ENCODE results near the gene NRN1L. TPM values are rescaled to one million over a fixed set of nuclear protein-coding genes. Genes with fewer than 3 reads are reported as not detected.

NRN1L gene
- total RNA-seq, 1 experiment from 2014 or later = 1.3 TPM

DNA sequence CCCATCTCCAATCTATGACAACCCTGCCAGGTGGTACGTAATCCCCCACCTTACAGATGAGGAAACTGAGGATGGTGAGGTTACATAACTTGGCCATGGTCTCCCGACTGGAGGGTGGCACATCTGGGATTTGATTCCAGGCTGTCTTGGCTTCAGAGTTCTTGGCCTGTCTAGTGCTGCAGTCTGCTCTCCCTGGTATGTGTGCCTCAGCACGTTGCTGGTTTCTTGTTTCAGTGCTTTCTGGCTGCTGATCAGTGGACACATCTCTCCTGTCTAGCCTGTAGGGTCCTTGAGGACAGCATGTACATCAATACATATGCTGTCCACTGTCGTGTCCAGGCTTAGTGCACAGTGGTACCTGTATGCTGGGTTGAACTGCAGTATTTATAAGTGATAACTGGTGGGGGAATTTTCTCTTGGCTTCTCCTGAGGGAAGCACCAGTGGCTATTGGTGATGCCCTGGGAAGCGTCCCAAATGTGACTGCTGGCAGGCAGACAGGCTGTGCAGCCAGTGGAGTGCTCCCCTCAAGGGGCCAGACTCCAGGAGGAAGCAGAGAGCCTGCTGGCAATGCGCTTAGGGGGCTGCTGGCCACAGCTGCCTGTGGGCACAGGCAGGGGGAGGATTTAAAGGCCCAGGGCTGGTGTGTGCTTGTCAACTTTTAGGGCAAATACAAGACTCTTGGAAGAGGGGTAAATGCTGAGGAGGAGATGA lies 32.6 kb downstream of the NRN1L start:
- DNase-seq (ENCODE audit: low read depth) = peak; percentile 62

DNA sequence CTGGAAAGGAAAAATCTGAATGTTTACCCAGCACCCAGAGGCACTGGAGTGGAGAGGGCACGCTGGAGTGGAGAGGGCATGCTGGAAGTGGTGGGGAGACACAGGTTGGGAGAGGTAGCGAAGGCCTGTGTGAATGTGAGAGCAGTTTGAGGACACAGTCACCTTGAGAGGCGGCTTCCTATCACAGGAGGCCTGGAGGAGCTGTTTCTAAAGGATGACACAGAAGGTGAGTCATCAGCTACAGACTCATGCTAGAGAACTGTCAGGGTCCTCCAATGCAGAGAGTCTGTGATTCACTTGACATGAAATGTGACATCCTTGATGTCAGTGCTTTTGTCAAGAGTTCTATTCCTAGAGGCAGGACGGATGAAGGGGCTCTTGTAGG lies 33.2 kb downstream of the NRN1L start:
- peak; percentile 88 for DNase-seq (ENCODE audit: low read depth)

DNA sequence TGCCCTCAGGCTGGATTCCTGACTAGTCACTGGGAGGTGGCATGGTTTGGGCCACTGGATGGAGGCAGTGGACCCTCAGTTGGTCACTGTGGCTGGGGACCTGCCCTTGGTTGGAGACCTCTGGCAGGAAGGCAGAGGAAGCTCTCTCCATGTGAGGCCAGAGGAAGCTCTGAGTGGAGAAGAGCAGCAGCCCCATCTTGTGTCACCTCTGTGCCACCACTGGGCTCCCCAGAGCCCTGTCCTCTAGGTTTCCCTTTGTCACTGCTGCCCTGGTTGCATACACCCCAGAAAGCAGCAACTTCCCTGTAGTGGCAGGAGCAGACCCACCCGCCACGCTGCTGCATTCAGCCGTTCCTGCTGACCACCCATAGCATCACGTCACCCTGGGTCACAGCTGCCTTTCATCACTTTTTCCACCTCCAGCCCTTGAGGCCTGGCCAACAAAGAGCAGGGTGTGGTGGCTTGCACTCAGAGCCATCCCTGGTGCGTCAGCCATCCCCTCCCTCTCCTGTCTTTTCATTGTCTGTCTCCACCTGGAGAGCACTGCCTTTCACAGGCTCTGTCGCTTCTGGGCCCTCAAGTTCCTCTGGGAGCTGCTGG lies 35.0 kb downstream of the NRN1L start:
- DNase-seq (ENCODE audit: low read depth) = no peak

DNA sequence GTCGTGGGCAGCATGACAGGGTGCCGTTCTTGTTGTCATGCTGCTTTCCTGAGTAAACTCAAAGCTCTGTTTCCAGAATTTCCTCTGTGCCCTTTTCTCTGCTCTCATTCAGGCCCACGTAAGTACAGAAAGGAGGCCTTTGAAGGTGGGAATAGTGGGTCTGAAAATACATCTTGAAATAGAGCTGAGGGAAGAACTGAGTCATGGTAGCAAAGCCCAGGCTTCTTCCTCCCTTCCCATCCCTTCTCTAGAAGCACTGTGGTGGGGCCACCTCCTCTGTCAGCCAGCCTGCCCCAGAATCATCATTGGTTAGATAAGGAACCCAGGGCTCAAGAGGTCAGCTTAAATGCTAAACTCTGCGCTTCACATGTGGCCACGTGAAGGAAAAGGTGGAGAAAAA lies 37.5 kb downstream of the NRN1L start:
- no peak for DNase-seq (ENCODE audit: low read depth)

DNA sequence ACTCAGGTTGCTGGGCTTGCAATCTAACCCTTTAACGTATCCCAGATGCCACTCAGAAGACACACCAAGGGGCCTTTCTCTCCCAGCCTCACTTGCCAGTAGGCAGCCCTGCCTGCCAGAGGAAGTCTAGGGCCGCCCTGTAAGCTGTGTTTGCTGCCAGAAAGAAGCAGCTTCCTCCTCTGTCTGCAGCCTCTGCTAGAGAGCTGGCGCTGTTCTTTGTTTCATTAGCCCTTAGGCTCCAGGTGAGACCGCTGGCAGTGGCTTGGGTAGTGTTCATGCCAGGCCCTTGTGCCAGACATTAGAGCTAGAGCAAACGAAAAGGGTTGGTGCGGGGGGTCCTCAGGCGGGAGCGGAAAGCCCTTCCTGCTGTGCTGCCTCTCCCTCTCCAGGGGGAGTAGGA lies 38.1 kb downstream of the NRN1L start:
- DNase-seq (ENCODE audit: low read depth) = no peak

DNA sequence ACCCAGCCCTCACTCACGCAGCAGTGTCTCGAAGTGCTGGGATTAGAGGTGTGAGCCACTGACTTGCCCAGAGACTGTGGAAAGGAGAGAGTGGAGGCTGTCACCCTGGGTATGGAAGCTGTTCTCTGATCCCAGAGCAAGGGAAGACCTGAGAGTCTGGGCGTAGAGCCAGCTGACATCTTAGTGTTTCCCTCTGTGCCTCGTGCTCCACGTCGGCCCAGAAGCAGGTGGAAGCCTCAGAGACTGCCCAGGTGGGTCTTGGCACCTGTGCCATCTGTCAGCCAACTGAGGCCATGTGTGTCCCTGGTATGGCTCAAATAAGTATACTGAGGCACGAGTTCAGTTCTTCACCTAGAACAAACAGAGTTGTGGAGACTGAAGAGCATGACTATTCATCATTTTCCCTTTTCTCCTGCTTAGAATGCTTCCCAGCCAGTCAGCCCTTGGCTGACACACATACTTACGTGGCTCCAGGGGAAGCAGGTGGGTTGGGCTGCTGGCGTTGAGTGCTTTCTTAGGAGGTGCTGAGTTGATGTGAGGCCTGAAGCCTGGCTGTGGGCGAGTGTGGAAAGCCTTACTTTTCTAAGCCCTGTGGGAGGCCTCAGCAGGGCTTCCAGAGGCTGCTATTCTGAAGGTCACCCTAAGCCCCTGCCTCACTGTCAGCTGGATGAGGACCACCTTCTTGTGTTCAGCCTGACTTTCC lies 38.9 kb downstream of the NRN1L start:
- no peak for DNase-seq (ENCODE audit: low read depth)

DNA sequence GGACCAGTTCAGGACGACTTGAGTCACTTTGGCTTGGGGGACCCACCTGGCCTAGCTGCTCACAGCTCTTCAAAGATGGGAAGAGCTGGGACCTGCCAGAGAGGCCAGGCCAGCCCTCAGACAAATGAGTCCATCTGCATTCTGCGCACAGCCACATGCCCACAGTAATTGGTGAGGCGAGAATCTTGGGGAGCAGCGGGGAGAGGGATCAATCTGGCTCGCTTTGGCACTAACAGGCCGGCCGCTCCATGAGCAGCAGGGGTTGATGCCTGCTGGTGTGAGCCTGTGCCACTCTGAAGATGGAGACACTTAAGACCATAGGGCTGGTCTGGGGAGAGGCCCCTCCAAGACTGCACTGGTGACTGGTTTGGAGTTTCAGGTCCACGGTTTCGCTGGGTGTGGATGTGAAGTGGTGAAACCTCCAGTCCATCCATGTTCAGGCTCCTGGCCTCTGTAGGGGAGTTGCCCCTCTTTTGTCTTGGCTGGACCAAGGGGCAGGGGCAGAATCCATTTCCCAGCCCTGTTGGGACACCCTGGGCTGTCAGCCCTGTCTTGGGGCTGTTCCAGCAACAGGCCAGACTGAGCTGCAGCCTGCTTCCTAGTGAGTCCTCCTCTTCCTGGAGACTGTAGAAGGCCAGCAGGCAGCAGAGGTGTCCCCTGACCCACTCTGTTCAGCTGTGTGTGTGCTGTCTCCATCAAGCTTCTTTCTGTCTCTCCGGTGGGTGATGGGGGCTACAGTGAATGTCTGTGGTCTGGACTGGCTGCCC lies 39.6 kb downstream of the NRN1L start:
- DNase-seq (ENCODE audit: low read depth) = no peak

DNA sequence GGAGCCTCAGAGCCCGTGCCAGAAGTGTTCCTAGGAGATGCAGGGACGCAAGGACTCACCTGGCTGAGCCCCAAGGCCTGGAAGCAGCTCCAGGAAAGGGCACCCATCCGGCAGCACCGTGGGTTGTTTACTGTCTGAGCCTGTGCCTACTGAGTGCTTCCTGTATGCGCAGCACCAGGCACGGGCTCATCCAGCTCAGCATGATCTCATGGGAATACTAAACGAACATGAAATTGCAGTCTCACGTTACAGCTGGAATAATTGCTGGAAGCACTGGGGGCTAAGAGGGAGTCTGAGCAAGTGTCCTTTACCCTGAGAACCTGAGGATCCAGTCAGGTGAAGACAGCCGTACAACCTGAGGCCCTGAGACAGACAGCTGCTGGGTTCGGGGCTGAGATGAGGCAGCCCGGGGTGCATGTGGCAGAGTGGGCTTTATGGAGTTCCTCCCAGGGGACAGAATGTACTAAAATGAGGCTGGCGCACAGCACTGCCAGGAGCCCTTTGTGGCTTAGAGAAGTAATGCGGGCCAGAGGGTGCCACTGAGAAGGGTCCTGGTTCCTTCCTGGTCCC lies 41.6 kb downstream of the NRN1L start:
- no peak for DNase-seq (ENCODE audit: low read depth)

DNA sequence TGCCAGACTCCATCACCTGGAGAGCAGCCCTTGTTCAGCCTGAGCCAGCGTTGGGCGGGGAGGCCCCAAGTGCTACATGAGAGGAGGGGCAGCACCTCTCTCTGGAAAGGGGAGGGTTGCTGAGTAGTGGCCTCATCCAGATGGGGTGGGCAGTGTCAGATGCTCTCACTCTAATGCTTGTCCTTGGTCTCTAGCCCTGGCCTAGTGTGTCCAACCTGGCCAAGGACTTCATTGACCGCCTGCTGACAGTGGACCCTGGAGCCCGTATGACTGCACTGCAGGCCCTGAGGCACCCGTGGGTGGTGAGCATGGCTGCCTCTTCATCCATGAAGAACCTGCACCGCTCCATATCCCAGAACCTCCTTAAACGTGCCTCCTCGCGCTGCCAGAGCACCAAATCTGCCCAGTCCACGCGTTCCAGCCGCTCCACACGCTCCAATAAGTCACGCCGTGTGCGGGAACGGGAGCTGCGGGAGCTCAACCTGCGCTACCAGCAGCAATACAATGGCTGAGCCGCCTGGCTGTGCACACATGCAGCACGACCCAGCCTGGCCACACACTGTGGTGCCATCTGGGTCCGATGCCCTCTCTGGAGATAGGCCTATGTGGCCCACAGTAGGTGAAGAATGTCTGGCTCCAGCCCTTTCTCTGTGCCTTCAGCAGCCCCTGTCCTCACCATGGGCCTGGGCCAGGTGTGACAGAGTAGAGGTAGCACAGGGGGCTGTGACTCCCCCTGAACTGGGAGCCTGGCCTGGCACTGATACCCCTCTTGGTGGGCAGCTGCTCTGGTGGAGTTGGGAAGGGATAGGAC lies 42.7 kb downstream of the NRN1L start:
- DNase-seq (ENCODE audit: low read depth) = no peak

DNA sequence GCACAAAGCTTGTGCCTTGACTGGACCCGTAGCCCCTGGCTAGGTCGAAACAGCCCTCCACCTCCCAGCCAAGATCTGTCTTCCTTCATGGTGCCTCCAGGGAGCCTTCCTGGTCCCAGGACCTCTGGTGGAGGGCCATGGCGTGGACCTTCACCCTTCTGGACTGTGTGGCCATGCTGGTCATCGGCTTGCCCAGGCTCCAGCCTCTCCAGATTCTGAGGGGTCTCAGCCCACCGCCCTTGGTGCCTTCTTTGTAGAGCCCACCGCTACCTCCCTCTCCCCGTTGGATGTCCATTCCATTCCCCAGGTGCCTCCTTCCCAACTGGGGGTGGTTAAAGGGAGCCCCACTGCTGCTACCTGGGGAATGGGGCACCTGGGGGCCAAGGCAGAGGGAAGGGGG lies 43.5 kb downstream of the NRN1L start:
- DNase-seq (ENCODE audit: low read depth) = no peak

DNA sequence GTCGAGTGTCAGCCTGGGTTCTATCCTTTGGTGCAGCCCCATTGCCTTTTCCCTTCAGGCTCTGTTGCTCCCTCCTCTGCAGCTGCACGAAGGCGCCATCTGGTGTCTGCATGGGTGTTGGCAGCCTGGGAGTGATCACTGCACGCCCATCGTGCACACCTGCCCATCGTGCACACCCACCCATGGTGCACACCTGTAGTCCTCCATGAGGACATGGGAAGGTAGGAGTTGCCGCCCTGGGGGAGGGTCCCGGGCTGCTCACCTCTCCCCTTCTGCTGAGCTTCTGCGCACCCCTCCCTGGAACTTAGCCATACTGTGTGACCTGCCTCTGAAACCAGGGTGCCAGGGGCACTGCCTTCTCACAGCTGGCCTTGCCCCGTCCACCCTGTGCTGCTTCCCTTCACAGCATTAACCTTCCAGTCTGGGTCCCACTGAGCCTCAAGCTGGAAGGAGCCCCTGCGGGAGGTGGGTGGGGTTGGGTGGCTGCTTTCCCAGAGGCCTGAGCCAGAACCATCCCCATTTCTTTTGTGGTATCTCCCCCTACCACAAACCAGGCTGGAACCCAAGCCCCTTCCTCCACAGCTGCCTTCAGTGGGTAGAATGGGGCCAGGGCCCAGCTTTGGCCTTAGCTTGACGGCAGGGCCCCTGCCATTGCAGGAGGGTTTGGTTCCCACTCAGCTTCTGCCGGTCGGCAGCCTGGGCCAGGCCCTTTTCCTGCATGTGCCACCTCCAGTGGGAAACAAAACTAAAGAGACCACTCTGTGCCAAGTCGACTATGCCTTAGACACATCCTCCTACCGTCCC lies 44.1 kb downstream of the NRN1L start:
- DNase-seq (ENCODE audit: low read depth) = peak; percentile 52

DNA sequence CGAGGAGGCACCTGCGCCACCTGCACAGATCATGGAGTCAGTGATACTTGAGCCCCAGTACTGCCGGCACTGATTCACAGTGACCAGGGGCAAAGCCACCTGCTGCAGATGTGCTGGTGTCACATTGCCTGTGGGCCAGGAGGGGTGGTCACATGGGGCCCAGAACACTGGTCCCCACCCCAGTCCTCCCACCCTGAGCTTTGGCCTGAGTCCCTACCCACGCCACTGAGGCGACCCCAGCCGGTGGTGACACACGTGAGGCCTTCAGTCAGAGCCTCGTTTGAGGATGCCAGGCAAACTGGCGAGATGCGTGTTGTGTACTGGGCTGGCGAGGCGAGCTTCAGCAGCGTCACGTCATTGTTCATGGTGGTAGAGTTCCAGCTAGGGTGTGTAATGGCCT lies 45.5 kb downstream of the NRN1L start:
- DNase-seq (ENCODE audit: low read depth) = no peak

DNA sequence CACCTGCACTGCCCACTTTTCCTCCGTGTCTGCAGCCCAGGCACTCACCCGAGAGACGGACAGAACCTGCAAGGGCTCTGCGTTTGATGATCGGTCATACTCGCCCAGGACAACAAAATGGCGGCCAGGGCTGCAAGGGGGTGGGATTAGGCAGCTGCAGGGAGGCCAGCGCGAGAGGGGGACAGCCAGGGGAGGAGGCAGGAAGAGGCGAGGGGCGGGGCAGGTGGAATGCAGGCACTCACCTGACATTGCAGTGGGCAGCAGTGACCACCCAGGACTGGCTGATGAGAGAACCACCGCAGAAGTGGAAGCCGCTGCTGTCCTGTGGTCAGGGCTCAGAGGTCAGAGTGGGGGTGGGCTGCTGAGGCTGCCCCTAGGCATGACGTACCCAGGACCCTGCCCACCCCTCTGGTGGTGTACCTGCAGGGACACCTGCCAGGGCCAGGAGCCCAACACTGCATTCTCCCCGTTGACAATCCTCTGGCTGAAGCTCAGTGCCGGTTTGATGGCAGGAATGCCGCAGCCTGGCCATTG lies 46.1 kb downstream of the NRN1L start:
- DNase-seq (ENCODE audit: low read depth) = no peak

DNA sequence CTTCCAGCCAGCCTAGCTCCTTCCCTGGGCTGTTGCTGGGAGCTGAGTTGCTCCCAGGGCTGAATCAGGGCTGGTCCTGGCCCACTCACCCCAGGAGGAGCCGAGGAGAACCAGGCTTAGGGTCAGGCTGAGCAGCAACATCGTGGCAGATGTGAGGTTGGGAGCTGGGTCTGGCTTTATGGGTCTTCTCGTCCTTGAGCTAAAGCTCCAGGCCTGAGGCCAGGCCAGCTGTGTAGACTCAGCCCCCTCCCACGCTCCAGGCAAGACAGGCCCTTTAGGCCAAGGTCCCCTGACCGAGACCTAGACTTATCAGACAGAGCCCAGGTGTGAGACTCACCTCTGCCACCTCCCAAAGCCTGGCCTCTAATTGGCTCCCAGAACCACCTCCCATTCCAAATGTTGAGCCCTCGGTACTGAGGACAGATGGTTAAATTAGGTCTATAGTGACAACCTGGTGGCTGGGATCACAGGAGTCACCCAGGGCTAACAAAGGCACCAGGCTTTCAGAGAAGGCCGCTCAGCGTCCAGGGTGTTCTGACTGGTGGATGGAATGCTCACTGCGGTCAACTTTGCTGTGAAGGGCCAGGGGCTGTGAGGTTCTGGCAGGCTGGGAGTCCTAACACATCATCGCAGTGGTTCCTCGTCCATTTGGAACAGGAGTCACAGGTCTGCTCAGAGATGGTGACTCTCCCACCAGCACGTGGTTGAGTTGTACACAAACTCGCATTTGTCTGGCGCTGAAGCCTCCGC lies 47.2 kb downstream of the NRN1L start, which contains the start of gene CTRL:
TSS of gene CTRL (minus strand) at position 151 of the 750 bp plus-strand sequence. CDS start at position 141, 10 bp downstream.
- no peak for DNase-seq (ENCODE audit: low read depth)

DNA sequence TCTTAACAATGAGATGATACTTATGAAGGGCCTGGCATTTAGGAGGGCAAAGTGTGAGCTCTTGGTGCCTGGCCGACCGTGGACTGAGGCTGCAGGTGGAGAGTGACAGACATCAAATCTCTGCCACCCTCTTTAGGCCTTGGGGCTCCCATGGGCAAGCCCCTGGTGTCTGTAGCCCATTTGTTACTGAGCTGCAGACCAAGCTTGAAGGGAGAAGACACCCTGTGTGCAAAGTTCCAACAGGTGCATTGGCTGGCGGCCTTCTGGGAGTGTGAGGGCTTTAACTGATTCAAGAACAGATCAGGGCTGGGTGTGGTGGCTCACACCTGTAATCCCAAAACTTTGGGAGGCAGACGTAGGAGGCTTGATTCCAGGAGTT lies 47.8 kb downstream of the NRN1L start:
- no peak for DNase-seq (ENCODE audit: low read depth)

DNA sequence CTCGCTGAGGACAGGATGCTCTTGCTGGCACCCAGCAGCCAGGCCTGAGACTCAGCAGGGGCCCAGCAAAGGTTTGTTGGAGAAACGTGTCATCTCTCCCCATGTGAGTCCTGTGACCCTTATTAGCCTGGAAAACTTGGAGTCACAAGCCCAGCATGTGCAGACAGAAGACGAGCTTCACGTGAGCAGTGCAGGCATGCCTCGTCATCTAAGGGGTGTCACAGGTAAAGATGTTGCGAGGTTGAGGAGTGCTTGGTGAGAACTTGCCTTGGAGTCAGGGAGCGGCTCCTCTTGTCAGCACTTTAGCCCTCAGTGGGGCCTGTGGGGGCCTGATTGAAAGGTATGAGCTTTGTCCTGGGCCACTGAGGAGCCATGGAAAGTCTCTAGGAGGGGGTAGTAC lies 49.1 kb downstream of the NRN1L start:
- no peak for DNase-seq (ENCODE audit: low read depth)

DNA sequence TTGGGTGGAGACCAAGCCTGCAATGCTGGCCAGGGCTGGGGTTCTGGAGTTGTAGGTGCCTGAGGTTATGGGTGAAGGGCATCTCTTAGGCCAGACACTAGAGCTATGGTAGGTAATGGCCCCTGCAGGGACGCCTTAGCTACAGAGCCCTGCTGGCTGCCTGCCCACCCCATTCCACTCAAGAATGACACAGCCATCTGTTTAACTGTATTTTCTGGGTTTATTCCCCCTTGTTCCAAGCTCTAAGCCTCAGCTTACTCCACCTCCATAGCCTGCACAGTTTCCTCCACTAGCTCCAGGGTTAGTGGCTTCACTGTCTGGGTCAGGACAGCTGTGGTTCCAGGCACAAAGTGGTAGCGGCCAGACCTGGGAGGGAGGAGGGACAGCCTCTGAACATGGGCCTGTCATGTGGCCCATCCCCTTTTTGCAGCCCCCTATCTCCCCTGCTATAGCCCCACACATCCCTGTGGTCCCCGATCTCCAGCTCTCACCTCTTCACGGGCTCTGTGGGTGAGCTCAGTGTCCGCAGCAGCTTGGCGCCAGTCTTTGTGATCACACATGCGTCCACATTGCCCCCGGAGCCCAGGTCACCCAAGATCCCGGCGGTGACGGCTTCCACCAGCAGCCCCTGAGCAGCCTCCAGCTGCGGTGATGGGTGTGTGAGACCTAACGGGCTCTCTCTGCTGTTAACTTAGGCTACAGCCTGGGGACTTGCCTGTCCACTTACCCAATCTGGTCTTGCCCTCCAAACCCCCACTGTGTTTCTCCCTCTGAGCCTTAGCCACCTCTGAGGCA lies 49.8 kb downstream of the NRN1L start:
- DNase-seq (ENCODE audit: low read depth) = no peak

DNA sequence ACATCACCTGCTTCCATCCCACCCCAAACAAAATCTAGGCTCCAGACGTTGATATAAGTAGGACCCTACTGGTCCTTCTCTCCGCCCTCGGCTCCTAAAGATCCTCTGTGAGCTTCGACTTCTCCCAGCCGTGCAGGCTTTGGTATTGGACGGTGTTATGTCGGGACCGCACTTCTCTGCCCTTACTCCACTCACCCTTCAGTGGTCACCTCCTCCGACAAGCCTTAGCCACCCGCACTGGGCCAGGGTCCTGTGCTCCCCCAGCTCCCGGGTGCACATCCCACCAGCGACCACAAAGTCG lies 50.4 kb downstream of the NRN1L start:
- no peak for DNase-seq (ENCODE audit: low read depth)
